ENCODE results near the gene B4GALNT2.
A peak's percentile ranks its signal among the peaks of the same experiment; 100 is the strongest.

B4GALNT2 gene

DNA sequence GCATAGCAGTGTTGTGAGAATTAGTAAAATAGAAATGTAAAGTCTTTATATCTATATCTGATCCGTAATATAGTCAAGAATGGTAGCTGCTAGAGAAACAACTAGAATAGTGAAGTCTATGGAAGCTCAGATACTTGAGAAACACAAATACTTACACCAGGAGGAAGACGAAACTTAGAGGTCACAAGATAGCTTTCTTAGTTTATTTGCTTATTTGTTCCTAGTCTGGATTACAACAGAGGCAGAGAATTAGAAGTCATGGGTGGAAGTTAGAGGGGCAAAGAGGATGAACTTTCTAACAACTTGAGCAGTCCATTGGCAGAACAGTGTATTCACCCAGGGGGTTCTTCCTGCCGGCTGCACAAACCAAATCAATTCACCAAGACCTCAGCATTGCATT is 64.0 kb downstream of the B4GALNT2 start:
- in situ Hi-C loops (cut with HindIII; ENCODE audit: low pct_unique_long_range_greater_than_20kb, low sequenced_read_pairs): no loop called here
- no peak for DNase-seq (ENCODE audit: low read depth in 1 of 2, low spot score in 1 of 2)
- TF ChIP-seq JUND (IDR thresholded peaks at IDR 0.05; ENCODE audit: low read depth): no peak

GRCh38 chr17:49197346-49197998 is 64.9 kb downstream of the B4GALNT2 start:
- in situ Hi-C loops (cut with HindIII; ENCODE audit: low pct_unique_long_range_greater_than_20kb, low sequenced_read_pairs): no loop called here
- DNase-seq (ENCODE audit: low read depth in 1 of 2, low spot score in 1 of 2): no peak
- TF ChIP-seq JUND (IDR thresholded peaks at IDR 0.05; ENCODE audit: low read depth): no peak

DNA sequence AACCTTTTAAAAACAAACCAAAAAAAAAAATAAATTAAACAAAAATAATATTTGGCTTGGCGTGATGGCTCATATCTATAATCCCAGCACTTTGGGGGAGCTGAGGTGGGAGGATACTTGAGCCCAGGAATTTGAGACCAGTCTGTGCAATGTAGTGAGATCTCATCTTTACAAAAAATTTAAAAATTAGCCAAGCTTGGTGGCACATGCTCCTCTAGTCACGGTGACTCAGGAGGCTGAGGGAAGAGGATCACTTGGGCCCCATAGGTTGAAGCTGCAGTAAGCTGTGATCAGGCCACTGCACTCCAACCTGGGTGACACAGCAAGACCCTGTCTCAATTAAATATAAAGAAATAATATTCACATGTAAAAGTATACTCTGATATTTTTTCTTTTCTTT is 65.6 kb downstream of the B4GALNT2 start:
- no peak for DNase-seq (ENCODE audit: low read depth in 1 of 2, low spot score in 1 of 2)
- no peak for TF ChIP-seq JUND (IDR thresholded peaks at IDR 0.05; ENCODE audit: low read depth)
- in situ Hi-C loops (cut with HindIII; ENCODE audit: low pct_unique_long_range_greater_than_20kb, low sequenced_read_pairs): no loop called here

GRCh38 chr17:49200423-49201083 is 68.0 kb downstream of the B4GALNT2 start:
- in situ Hi-C loops (cut with HindIII; ENCODE audit: low pct_unique_long_range_greater_than_20kb, low sequenced_read_pairs): no loop called here
- TF ChIP-seq JUND (IDR thresholded peaks at IDR 0.05; ENCODE audit: low read depth): no peak
- DNase-seq (ENCODE audit: low read depth in 1 of 2, low spot score in 1 of 2): no peak

- no peak for DNase-seq (ENCODE audit: low read depth in 1 of 2, low spot score in 1 of 2)
- in situ Hi-C loops (cut with HindIII; ENCODE audit: low pct_unique_long_range_greater_than_20kb, low sequenced_read_pairs): no loop called here
- no peak for TF ChIP-seq JUND (IDR thresholded peaks at IDR 0.05; ENCODE audit: low read depth)
Observed at GRCh38 chr17:49201481-49201927, 68.9 kb downstream of the B4GALNT2 start.

DNA sequence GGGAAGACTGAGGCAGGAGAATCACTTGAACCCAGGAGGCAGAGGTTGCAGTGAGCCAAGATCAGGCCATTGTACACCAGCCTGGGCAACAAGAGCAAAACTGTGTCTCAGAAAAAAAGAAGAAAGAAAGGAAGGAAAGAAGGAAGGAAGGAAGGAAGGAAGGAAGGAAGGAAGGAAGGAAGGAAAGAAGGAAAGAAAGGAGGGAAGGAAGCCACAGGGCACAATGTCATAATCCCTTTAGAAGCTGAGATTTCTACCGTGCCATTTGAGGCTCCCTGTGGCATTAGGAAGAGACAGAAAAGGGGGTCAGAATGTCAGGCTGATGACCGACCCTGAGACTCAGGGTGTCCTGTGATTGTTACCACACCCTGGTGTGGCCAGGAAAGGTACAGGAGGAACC is 71.2 kb downstream of the B4GALNT2 start:
- no peak for DNase-seq (ENCODE audit: low read depth in 1 of 2, low spot score in 1 of 2)
- no peak for TF ChIP-seq JUND (IDR thresholded peaks at IDR 0.05; ENCODE audit: low read depth)
- in situ Hi-C loops (cut with HindIII; ENCODE audit: low pct_unique_long_range_greater_than_20kb, low sequenced_read_pairs): no loop called here

DNA sequence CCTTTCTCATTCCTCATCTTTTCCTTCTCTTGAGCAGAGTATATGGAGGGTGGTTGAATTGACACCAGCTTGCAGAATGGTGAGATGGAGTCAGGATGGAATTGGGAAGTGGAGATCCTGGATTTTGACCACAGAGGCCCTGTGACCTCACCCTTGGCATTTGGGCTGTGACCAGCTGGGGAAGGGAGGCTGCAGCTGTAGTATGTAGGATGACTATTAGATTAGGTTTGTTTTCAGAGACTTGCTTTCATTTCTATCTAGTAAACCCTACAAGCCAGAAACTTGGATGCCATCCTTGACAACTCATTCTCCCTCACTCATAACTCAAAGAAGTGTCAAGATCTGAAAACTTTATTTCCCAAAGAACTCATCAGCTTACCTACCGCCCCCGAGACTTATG is 71.9 kb downstream of the B4GALNT2 start:
- in situ Hi-C loops (cut with HindIII; ENCODE audit: low pct_unique_long_range_greater_than_20kb, low sequenced_read_pairs): no loop called here
- DNase-seq (ENCODE audit: low read depth in 1 of 2, low spot score in 1 of 2): no peak
- TF ChIP-seq JUND (IDR thresholded peaks at IDR 0.05; ENCODE audit: low read depth): no peak

- no peak for TF ChIP-seq JUND (IDR thresholded peaks at IDR 0.05; ENCODE audit: low read depth)
- DNase-seq (ENCODE audit: low read depth in 1 of 2, low spot score in 1 of 2): no peak
- in situ Hi-C loops (cut with HindIII; ENCODE audit: low pct_unique_long_range_greater_than_20kb, low sequenced_read_pairs): no loop called here
Observed at GRCh38 chr17:49209061-49209571, 76.5 kb downstream of the B4GALNT2 start.

GRCh38 chr17:49210158-49211029 is 77.8 kb downstream of the B4GALNT2 start, which contains the start of the genes ABI3 and GNGT2:
Gene ABI3, plus strand, starts transcription at chr17:49210707. Its CDS starts 18 bp downstream, at chr17:49210725.
Gene GNGT2, minus strand, starts transcription at chr17:49210574. Its CDS starts 3,152 bp downstream, at chr17:49207422.
- DNase-seq (ENCODE audit: low read depth in 1 of 2, low spot score in 1 of 2): no peak
- in situ Hi-C loops (cut with HindIII; ENCODE audit: low pct_unique_long_range_greater_than_20kb, low sequenced_read_pairs): no loop called here
- TF ChIP-seq JUND (IDR thresholded peaks at IDR 0.05; ENCODE audit: low read depth): no peak

GRCh38 chr17:49213399-49213798 is 80.8 kb downstream of the B4GALNT2 start:
- TF ChIP-seq JUND (IDR thresholded peaks at IDR 0.05; ENCODE audit: low read depth): no peak
- in situ Hi-C loops (cut with HindIII; ENCODE audit: low pct_unique_long_range_greater_than_20kb, low sequenced_read_pairs): no loop called here
- no peak for DNase-seq (ENCODE audit: low read depth in 1 of 2, low spot score in 1 of 2)

DNA sequence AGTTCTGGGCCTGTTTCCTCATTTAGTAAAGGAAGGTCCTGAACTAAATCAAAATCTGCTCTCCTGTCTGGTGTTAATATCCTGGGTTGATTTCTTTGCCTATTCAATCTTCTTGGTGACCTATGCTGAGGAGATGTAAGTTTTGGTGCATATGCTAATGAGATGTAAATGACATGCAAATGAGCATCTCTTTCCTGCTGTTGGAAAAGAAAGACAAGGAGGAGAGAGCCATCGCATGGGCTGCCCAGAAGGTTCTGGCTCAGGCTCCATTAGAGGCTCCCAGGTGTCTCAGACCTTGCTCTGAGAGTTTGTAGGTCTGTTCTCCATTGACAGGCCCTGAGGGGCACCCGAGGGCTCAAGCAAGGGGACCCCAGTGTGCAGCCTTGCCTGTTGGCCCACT is 81.3 kb downstream of the B4GALNT2 start:
- DNase-seq (ENCODE audit: low read depth in 1 of 2, low spot score in 1 of 2): no peak
- TF ChIP-seq JUND (IDR thresholded peaks at IDR 0.05; ENCODE audit: low read depth): no peak
- in situ Hi-C loops (cut with HindIII; ENCODE audit: low pct_unique_long_range_greater_than_20kb, low sequenced_read_pairs): no loop called here

DNA sequence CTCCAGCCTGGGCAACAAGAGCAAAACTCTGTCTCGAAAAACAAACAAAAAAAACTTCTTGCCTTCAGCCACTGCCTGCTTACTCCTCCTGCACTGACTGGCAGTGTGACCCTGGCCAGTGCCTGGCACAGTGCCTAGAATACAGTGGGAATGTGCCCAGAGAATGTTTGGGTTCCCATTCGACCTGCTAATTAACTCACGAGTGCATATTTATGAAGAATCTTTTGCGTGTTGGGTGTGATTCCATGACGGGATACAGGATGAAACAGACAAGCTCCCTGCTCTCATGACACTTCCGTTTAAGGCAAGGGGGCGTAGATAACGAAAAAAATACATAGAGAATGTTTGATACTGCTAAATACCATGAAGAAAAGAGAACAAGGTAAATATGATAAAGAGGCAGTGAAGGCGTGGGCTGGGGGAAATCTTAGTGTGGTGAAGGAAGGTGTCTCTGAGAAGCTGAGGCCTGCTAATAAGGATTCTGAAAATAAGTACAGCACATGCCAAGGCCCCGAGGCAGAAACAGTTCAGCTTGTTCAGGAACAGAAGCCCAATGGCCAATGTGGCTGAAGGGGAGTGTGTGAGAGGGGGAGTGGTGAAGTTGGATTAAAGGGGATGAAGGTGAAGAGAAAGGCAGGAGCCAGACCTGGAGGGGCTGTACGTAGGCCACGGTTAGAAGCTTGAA is 82.2 kb downstream of the B4GALNT2 start:
- DNase-seq (ENCODE audit: low read depth in 1 of 2, low spot score in 1 of 2): peak in 1 of 2 experiments; percentile 80
- in situ Hi-C loops (cut with HindIII; ENCODE audit: low pct_unique_long_range_greater_than_20kb, low sequenced_read_pairs): no loop called here
- TF ChIP-seq JUND (IDR thresholded peaks at IDR 0.05; ENCODE audit: low read depth): no peak
